B cell (primary cell): ENCODE data around the gene SRSF6. TPM values are rescaled to one million over a fixed set of nuclear protein-coding genes. Genes with fewer than 3 reads are reported as not detected.

Experiments
- ATAC-seq: fragments of 200-7000 bp; cut with Tn5 transposase; one replicate; pipeline ENCODE4 v1.10.0; 2021; ENCODE audit warnings: low read depth, mild to moderate bottlenecking, moderate number of reproducible peaks, moderate library complexity
- CTCF ChIA-PET: fragments of 350-600 bp; sonication (Branson Sonifier 250); formaldehyde crosslinking; loops from one replicate; lab custom pipeline; 2021; ENCODE audit warnings: antibody characterized with exemption, inconsistent platforms; lab: Charles Lee
- POLR2A ChIA-PET: fragments of 350-600 bp; sonication (Branson Sonifier 250); formaldehyde crosslinking; loops from one replicate; lab custom pipeline; 2021; ENCODE audit warnings: antibody characterized with exemption; lab: Charles Lee
- DNase-seq: peaks from one replicate; pipeline ENCODE4 v3.0.0; 2013
- H2AFZ ChIP-seq: 2 replicates; pipeline ENCODE4 v1.6.1; 2012; ENCODE audit warnings: mild to moderate bottlenecking, low read depth, low read length; ENCODE audit not compliant: insufficient read depth, poor library complexity, severe bottlenecking
- H3K27ac ChIP-seq, 2 donors: 1 replicate in 1 of 2; 2 replicates in 1 of 2; pipeline ENCODE4 v1.5.1; 2012 to 2013; ENCODE audit warnings: low read length in 2 of 2, mild to moderate bottlenecking in 2 of 2, moderate library complexity in 1 of 2
- H3K27me3 ChIP-seq, 4 experiments: fragments of 200-600 bp in 1 of 4; sonication (generic) in 1 of 4; replicated peaks in 1 of 4; 1 replicate in 2 of 4; 2 replicates in 2 of 4; pipeline versions ENCODE4 v1.6.1 to v1.7.0; 2013 to 2016; ENCODE audit warnings: low read length in 3 of 4, mild to moderate bottlenecking in 2 of 4, mixed read lengths in 1 of 4, moderate library complexity in 1 of 4; ENCODE audit not compliant: insufficient read depth in 4 of 4, control insufficient read depth in 3 of 4; ENCODE audit errors: control extremely low read depth in 1 of 4
- H3K36me3 ChIP-seq, 2 experiments: replicated peaks in 1 of 2; 1 replicate in 1 of 2; 2 replicates in 1 of 2; pipeline versions ENCODE4 v1.6.1 to v1.7.1; 2013; ENCODE audit warnings: low read length in 1 of 2; ENCODE audit not compliant: insufficient read depth in 2 of 2, control insufficient read depth in 1 of 2; ENCODE audit errors: control extremely low read depth in 1 of 2, extremely low read depth in 1 of 2
- H3K4me1 ChIP-seq, 2 donors: fragments of 200-600 bp in 1 of 2; sonication (generic) in 1 of 2; 1 replicate in 1 of 2; 2 replicates in 1 of 2; pipeline versions ENCODE4 v1.5.1 to v1.6.1; 2013 to 2017; ENCODE audit warnings: low read length in 2 of 2; ENCODE audit not compliant: control insufficient read depth in 2 of 2, insufficient read depth in 2 of 2
- H3K4me2 ChIP-seq: replicated peaks from 2 replicates; pipeline ENCODE3; 2012; ENCODE audit warnings: mild to moderate bottlenecking, low read depth, low read length; ENCODE audit not compliant: poor library complexity, severe bottlenecking
- H3K4me3 ChIP-seq, 5 experiments: fragments of 200-600 bp in 1 of 5; sonication (generic) in 1 of 5; 1 replicate in 3 of 5; 2 replicates in 2 of 5; pipeline versions ENCODE4 v1.5.1 to v1.7.0; 2011 to 2016; ENCODE audit warnings: low read length in 4 of 5, mild to moderate bottlenecking in 4 of 5, low read depth in 2 of 5, control low read depth in 1 of 5, moderate library complexity in 1 of 5; ENCODE audit not compliant: insufficient read depth in 1 of 5; ENCODE audit errors: control extremely low read depth in 1 of 5, extremely low read depth in 1 of 5
- H3K79me2 ChIP-seq: fragments of 200-600 bp; sonication (generic); one replicate; pipeline ENCODE4 v1.6.0; 2016; ENCODE audit warnings: low read length; ENCODE audit not compliant: control insufficient read depth, insufficient read depth
- H3K9ac ChIP-seq: fragments of 200-600 bp; sonication (generic); 2 replicates; pipeline ENCODE4 v1.6.1; 2017; ENCODE audit warnings: mild to moderate bottlenecking, low read length, moderate library complexity
- H3K9me3 ChIP-seq, 3 donors: one replicate each; pipeline versions ENCODE4 v1.6.1 to v1.7.1; 2013; ENCODE audit warnings: low read length in 2 of 3; ENCODE audit not compliant: control insufficient read depth in 2 of 3, insufficient read depth in 1 of 3; ENCODE audit errors: control extremely low read depth in 1 of 3
- H4K20me1 ChIP-seq: 2 replicates; pipeline ENCODE4 v1.6.0; 2012; ENCODE audit warnings: mild to moderate bottlenecking, low read length; ENCODE audit not compliant: insufficient read depth, control insufficient read depth, poor library complexity, severe bottlenecking
- H3K27ac Mint-ChIP-seq: one replicate; pipeline ENCODE4 v1.8.0; 2021; ENCODE audit warnings: mixed read lengths
- H3K27me3 Mint-ChIP-seq: one replicate; pipeline ENCODE4 v1.8.0; 2021; ENCODE audit warnings: mixed read lengths
- H3K4me1 Mint-ChIP-seq: one replicate; pipeline ENCODE4 v1.8.0; 2021; ENCODE audit warnings: mixed read lengths
- H3K4me3 Mint-ChIP-seq: one replicate; pipeline ENCODE4 v1.8.0; 2021; ENCODE audit warnings: mixed read lengths
- H3K9me3 Mint-ChIP-seq: one replicate; pipeline ENCODE4 v1.8.0; 2022; ENCODE audit warnings: mixed read lengths; ENCODE audit not compliant: insufficient read depth
- EZH2 ChIP-seq: IDR thresholded peaks from 2 replicates; pipeline ENCODE4 v1.6.1; 2012; ENCODE audit warnings: borderline replicate concordance, low read depth, mild to moderate bottlenecking, moderate library complexity, low read length; ENCODE audit not compliant: insufficient read depth, poor library complexity, severe bottlenecking
- WGBS: methylation state at CpG from one replicate; pipeline ENCODE4 v1.1.5; 2013; ENCODE audit warnings: missing lambda C conversion rate; ENCODE audit not compliant: insufficient coverage; 5-methylcytosine and 5-hydroxymethylcytosine counted together
- intact Hi-C: fragments of 100-400 bp; cut with micrococcal nuclease; formaldehyde crosslinking; loops from one replicate; pipeline ENCODE4 v1.10.0; 2022
- polyA plus RNA-seq: library from polyadenylated mRNA; depleted of rRNA; stranded (reverse); fragments of >200 nt; gene quantifications from 2 replicates; pipeline ENCODE4 v1.2.3, GENCODE V29; 2012
- total RNA-seq, 2 donors: library from RNA; stranded (reverse); fragments of 120-200 nt in 1 of 2; gene quantifications; 1 replicate in 1 of 2; 2 replicates in 1 of 2; pipeline versions ENCODE4 v1.2.3 to v1.2.4, GENCODE V29; 2013 to 2022
- TF ChIP-seq, protein P1 (sequence below): fragments of 200-600 bp; IDR thresholded peaks from one replicate; pipeline ENCODE4 v1.8.0; 2022; ENCODE audit warnings: antibody characterized with exemption, mild to moderate bottlenecking

The SRSF6 gene
- total and polyA plus RNA-seq, 2 donors (not counting 1 experiment from before 2014, with no cell fraction given), result 201 to 296 TPM

DNA sequence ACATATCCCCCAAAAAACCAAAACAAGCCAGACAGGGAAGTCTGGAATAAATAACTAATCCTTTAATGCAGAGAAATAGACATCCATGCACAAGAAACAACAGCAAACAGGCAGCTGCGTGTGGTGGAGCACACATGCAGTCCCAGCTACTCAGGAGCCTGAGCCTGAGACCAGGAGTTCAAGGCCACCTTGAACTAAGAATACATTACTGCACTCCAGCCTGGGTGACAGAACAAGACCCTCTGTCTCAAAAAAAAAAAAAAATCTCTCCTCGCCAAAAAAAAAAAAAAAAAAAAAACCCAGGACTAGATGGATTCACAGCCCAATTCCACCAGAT, 48.2 kb upstream of the SRSF6 start:
- ChIA-PET POLR2A (no interaction called here), CTCF (no interaction called here)
- ATAC-seq, result no peak
- Mint-ChIP-seq H3K27me3 (peaks cover 48% of the 10 kb centered on the region), H3K9me3 (no peaks in the 10 kb centered on the region), H3K27ac (no peak overlapping the region), H3K4me3 (no peak overlapping the region), H3K4me1 (no peaks in the 10 kb centered on the region)
- intact Hi-C loops, result loop anchor here (5.0 kb wide), 1 partner anchor 1672 kb away; no protein-coding TSS in a partner anchor
- no peaks in the 10 kb centered on the region for H3K36me3 ChIP-seq
- H2AFZ ChIP-seq, result no peak overlapping the region
- H3K9me3 ChIP-seq, result peaks cover 1 to 15% (median 8%) of the 10 kb centered on the region in 3 donors
- no peak for DNase-seq
- H3K79me2 ChIP-seq, result no peaks in the 10 kb centered on the region
- H3K27me3 ChIP-seq, result peaks cover 0 to 12% (median 10%) of the 10 kb centered on the region in 4 experiments
- no peaks in the 10 kb centered on the region for H4K20me1 ChIP-seq
- 30% methylated on average over 1 of the region's 2 CpGs for WGBS
- H3K27ac ChIP-seq, result no peak overlapping the region
- H3K4me3 ChIP-seq, result no peak overlapping the region
- H3K9ac ChIP-seq, result no peak overlapping the region
- TF ChIP-seq EZH2, result no peak
- TF ChIP-seq, protein P1, sequence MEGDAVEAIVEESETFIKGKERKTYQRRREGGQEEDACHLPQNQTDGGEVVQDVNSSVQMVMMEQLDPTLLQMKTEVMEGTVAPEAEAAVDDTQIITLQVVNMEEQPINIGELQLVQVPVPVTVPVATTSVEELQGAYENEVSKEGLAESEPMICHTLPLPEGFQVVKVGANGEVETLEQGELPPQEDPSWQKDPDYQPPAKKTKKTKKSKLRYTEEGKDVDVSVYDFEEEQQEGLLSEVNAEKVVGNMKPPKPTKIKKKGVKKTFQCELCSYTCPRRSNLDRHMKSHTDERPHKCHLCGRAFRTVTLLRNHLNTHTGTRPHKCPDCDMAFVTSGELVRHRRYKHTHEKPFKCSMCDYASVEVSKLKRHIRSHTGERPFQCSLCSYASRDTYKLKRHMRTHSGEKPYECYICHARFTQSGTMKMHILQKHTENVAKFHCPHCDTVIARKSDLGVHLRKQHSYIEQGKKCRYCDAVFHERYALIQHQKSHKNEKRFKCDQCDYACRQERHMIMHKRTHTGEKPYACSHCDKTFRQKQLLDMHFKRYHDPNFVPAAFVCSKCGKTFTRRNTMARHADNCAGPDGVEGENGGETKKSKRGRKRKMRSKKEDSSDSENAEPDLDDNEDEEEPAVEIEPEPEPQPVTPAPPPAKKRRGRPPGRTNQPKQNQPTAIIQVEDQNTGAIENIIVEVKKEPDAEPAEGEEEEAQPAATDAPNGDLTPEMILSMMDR, result peak; percentile 16
- H3K4me1 ChIP-seq, result no peaks in the 10 kb centered on the region
- H3K4me2 ChIP-seq, result no peak overlapping the region

DNA sequence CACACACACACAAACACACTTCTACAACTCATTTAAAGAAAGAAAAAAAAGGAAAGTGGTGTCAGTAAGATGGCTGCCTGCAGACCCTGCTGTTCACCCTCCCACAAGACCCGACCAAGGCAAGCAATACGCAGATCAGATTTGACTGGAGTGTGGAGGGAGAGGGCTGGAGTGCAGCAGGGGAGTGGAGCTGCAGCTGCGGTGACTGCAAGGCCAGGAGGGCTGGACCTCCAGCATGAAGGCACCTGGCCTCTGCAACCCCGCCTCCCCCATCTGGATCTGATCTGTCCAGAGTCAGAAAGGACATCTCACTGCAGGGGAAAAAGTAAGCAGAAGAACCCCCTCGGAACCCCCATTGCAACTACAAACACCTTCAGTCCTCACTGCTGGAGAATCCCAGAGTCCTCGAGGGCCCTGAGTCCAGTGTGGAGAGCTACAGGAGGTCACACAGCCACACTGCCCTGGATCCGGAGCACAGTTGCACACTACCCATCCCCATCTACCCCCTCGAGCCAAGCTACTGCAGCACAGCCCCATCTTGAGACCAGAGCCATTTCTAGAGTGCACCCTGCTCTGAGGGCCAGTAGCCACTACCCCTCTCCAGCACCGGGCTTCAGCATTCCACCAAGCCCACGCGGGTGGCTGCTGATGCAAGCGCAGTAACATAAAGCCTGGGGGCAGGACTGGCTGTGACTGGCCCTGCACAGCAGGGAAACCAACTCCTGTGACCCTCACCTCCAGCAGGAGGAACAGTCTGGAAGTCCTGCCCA, 41.9 kb upstream of the SRSF6 start:
- Histone ChIP-seq H3K27me3 (peaks cover 0 to 3% (median 0%) of the 10 kb centered on the region in 4 experiments), H3K4me2 (no peak overlapping the region), H3K27ac (no peak overlapping the region), H3K9ac (no peak overlapping the region), H2AFZ (no peak overlapping the region), H3K4me1 (no peaks in the 10 kb centered on the region), H3K79me2 (no peaks in the 10 kb centered on the region), H4K20me1 (no peaks in the 10 kb centered on the region), H3K9me3 (peaks cover 3 to 34% (median 8%) of the 10 kb centered on the region in 3 donors), H3K36me3 (no peaks in the 10 kb centered on the region), H3K4me3 (no peak overlapping the region)
- Mint-ChIP-seq H3K27ac (no peak overlapping the region), H3K27me3 (peaks cover 5% of the 10 kb centered on the region), H3K9me3 (peaks cover 15% of the 10 kb centered on the region), H3K4me1 (no peaks in the 10 kb centered on the region), H3K4me3 (no peak overlapping the region)
- ATAC-seq, result no peak
- CTCF ChIA-PET, result no interaction called here
- no peak for DNase-seq
- WGBS, result 91% methylated on average over 12 of the region's 12 CpGs
- POLR2A ChIA-PET, result no interaction called here
- no peak for TF ChIP-seq EZH2
- TF ChIP-seq, protein P1, result no peak
- intact Hi-C loops, result no loop called here
